Activated T-cell treated with anti-CD3 and anti-CD28 coated beads for 24 hours (primary cell): ENCODE data around the gene ACOD1.
A peak's percentile ranks its signal among the peaks of the same experiment; 100 is the strongest.
"Not testable (repeated sequence)": the region's sequence is repeated elsewhere in the genome, so short reads cannot be mapped to it uniquely, and the experiment has no call there.

ENCODE experiments used
- DNase-seq: peaks from one replicate; pipeline ENCODE4 v3.0.0-alpha.2; 2020; ENCODE audit warnings: low read depth

Gene ACOD1

DNA sequence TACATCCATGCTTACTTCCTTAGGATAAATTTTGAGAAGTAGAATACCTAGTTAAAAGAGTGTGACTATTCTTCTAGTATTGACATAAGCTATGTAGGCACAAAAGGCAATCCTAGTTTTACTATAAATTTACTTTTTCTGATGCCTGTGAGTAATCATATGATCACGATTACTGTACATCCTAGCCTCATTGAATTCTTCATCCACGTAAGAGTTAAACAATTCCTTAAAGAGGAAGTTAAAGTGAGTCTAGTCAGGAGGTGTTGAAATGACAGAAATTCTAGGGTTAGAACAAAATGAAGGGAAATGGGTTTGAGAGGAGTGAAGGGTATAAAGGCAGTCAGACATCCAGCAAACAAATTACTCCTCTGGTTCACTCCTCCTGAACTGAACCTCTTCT lies at the start of gene ACOD1:
TSS of gene ACOD1 (plus strand) at position 363 of the 400 bp plus-strand sequence. CDS start 48 bp downstream, outside the sequence.
- DNase-seq, result no peak

DNA sequence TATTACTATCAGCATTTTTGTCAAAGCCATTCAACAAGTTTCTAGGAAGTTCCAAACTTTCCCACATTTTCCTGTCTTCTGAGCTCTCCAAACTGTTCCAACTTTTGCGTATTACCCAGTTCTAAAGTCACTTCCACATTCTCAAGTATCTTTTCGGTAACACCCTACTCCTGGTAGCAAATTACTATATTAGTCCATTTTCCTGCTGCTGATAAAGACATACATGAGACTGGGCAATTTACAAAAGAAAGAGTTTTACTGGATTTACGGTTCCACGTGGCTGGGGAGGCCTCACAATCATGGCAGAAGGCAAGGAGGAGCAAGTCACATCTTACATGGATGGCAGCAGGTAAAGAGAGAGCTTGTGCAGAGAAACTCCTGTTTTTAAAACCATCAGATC lies 49.2 kb upstream of the ACOD1 start:
- DNase-seq, result not testable (repeated sequence)

DNA sequence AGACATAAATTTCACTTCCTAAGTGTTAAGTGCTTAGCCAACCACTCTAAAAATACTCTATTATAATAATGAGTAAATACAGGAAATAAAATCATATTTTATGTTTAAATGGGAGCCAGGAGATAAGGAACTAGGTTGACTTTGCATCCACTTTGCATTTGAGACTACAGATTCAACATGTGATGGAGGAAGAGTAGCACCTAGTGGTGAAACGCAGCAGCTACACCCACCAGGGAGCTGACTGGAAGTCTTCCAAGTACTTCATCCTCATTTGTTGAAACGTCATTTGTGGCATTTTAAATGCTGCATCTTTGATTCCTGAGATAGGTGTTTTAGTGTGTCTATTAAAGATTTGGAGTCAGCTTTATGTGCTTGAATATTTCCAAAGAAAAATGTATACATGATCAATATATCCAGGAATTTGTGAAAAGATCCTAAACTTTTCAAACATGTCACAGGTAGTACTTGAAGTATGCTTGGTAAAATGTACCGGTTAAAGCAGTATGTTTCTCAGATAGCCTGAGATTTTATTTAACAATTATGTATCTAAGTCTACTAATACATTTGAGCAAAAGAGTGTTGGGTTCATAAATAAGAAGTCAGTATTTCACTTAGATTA lies 44.7 kb upstream of the ACOD1 start:
- DNase-seq, result peak; percentile 51

DNA sequence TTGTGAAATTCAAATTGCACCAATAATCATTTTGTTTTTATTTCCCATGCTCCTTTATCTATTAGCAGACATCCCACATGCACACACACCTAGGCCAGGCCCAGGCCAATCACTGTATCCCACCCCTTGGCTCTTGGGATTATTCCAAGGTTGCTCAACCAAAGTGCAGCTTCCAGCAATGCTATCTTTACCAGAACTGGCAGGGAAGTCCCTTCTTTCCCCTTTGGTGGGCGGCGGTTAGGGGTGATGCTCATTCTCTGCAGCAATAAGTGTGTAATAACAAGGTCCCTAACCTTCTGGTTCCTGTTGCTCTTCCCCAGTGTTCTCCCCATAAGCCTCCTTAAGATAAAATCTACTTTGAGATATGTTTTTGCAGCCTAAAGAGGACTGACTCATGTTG lies 43.8 kb upstream of the ACOD1 start:
- DNase-seq, result no peak

DNA sequence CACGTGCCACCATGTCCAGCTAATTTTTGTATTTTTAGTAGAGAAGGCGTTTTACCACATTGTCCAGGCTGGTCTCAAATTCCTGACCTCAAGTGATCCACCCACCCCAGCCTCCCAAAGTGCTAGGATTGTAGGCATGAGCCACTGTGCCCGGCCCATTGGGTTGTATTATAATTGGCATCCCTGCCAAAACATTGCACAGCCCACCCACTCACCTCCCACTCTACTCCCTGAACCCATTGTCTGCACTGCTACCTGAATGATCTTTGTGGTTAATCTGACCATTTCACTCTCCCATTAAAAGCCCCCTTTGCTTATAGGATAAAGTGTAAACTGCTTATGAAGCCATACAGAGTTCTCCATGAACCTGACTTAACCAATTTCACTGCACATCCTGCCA lies 35.8 kb upstream of the ACOD1 start:
- DNase-seq, result no peak

DNA sequence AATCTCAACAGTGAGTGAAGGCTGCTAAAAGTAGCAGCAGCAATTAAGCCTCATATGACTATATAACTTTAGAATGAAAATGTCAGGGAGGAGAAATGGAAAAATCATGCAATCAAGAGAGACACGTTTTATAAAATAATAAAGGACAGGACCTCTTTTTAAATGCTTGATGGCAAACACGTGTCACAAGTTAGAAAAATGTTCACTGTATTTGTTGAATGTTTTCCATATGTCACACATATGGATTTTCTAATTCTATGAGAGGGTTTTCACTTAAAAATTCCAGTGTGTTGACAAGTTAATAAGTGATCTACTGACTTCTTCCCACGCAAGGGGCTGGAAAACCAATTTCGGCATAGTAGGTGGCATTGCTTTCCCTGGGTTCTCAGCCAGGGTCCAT lies 34.4 kb upstream of the ACOD1 start:
- no peak for DNase-seq

DNA sequence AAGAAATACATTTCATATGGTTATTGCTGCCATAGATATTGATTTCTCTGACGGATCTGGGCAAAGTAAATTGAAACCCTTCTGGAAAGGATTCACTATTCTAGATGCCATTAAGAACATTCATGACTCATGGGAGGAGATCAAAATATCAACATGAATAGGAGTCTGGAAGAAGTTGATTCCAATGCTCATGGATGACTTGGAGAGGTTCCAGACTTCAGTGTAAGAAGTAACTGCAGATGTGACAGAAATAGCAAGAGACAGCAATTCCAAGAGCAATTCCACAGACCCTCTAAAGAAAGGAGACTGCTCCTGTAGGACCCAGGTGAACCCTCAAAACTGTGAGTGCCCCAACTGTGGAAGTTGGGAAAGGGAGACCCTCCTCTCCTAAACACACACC lies 31.2 kb upstream of the ACOD1 start:
- no peak for DNase-seq

DNA sequence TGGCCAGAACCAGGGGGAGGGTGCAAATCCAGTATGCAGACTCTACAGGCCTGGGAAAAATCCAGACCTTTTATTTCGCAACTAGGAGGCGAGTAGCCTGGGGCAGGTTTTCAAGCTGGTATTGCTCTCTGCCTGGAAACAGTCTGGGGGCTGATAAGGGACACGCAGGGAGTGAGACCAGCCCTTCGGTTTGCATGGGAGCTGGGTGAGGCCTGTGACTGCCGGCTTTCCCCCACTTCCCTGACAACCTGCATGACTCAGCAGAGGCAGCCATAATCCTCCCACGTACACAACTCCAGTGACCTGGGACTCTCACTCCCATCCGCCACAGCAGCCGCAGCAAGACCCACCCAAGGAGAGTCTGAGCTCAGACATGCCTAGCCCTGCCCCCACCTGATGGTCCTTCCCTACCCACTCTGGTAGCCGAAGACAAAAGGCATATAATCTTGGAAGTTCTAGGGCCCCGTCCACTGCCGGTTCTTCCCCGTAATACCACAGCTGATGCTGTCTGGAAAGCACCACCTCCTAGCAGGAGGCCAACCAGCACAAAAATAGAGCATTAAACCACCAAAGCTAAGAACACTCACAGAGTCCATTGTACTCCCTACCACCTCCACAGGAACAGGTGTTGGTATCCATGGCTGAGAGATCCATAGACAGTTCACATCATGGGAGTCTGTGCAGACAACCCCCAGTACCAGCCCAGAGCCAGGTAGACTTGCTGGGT lies 30.4 kb upstream of the ACOD1 start:
- not testable (repeated sequence) for DNase-seq

DNA sequence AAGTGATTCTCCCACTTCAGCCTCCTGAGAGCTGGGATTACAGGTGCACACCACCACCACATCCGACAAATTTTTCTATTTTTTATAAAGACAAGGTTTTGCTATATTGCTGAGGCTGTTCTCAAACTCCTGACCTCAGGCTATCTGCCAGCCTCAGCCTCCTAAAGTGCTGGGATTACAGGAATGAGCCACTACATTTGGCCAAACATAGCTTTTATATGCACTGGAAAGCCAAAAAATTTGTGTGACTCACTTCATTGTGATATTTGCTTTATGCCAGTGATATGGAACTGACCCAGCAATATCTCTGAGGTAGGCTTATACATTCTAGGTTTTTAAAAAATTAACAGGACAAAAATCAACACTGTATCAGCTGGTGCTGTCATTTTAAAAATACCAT lies 26.8 kb upstream of the ACOD1 start:
- DNase-seq, result no peak

DNA sequence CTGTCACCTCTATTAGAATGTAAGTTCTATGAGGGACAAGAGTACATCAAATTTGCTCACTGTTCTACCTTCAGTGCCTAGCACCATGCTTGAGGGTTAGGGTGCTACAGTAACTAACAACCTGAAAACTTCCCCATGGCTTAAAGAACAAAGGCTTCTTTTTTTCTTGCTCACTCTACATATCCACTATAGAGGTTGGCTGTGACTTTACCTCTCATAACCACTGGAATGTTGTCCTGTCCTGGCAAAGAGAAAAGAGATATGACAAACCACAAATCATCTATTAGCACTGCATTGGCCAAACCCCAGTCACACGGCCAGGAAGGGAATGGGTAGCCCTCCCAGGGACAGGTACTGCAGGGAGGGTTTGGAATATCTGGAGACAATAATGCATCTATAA lies 23.2 kb upstream of the ACOD1 start:
- DNase-seq, result no peak

DNA sequence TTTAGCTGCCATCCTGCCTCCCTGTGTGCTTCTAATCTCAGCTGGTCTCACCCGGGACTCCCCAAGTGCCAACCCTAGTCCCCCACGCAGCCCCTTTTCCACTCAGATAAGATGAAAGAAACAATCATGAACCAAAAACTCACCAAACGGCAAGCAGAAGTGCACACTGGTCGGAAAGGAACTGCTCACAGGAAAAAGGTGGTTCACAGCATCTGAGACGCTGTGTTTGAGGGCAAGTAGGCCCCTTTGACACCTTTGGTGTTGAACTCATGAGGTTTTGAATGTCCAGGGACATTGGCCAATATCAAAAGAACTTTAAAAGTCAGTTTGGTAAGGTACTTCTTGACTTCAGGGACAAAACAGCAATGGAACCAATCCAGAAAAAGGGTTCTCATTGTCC lies 20.4 kb upstream of the ACOD1 start:
- DNase-seq, result no peak

DNA sequence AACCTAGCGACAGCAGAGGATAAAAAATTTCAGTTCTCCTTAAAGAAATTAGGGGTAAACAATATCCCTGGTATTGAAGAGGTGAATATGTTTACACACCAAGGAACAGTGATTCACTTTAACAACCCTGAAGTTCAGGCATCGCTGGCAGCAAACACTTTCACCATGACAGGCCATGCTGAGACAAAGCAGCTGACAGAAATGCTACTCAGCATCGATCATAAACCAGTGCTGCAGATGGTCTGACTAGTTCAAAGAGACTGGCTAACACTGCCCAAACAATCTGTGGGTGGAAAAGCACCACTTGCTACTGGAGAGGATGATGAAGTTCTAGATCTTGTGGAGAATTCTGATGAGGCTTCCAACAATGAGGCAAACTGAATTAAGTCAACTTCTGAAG lies 19.9 kb upstream of the ACOD1 start:
- DNase-seq, result no peak

DNA sequence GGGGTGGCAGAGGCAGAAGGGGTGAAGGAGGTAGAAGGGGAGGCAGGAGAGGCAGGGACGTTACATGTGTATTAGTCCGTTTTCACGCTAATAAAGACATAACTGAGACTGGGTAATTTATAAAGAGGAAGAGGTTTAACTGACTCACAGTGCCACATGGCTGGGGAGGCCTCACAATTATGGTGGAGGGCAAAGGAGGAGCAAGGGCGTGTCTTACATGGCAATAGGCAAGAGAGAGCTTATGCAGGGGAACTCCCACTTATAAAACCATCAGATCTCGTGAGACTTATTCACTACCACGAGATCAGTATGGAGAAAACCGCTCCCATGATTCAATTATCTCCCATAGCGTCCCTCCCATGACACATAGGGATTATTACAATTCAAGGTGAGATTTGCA lies 19.0 kb upstream of the ACOD1 start:
- DNase-seq, result no peak

DNA sequence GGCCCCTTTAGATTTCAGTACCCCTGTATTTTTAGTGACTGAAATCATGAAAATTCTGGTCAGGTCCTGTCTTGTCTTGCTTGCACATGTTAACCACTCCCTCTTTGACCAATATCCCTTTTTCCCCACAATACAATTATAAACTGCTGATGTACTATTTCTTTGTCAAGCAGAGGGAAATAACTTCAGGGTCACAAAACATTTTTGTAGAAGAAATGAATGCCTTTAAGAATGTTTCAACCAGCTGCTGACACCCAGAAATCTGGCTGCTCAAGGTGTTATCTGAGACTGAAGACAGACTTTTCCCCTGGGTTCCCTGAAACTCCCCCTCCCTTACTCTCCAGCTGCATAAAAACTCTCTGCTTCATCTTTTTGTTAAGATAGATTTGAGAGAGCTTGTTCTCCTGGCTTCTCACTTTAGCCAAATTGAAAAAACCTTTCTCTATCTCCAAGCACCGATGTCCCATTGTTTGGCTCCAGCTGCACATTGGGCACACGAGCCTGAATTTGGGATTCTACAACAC lies 18.4 kb upstream of the ACOD1 start:
- DNase-seq, result no peak

DNA sequence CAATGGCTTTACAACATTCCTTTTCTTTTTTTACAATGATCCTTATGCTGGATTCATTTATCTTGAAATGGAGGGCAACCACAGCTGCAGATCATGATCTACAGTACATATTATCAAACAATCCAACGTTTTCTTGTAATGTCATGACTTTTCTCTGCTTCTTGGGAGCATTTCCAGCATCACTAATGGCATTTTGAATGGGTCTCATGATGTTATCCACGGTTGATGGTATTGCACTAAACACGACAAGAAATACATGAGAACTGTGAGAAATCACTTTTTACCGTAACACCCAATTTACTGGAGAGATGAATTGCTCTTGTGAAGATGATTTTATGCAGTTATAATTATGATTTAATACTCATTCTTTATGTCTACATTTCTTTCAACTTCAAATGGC lies 16.2 kb upstream of the ACOD1 start:
- DNase-seq, result no peak

DNA sequence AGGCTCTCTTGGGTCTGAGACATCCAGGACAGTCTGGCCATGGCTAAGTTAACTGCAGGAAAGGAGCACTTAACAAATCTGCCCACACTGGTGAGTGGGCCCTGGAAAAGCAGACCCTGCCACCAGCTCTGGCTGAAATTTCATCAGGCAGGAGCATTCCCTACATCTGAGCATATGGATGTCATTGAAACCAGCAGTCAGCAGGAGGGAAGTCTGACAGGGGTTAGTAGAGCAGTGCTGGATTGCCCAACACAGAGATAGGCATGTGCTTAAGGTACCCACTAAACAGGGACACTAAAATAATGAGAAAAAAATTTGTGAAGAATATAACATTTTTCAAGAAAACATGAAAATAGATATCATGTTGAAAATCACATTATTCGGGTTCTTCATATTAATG lies 13.6 kb upstream of the ACOD1 start:
- no peak for DNase-seq

DNA sequence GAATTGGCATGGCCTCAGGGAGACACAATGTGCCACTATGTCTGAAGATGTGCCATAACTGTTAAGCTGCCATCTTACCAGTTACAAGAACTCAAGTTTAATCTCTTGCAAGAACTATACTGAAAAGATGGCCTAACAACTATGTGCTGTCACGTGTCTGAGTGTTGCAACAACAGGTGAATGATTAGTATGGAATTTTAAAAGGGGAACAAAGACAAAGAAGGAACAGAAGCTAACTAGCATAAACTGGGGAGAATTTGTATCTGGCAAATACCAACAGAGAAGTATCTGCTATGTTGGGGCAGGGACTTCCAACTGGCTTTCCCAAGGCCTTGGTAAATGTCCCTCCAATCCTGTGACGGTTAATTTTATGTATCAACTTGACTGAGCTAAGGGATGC lies 11.5 kb upstream of the ACOD1 start:
- DNase-seq, result no peak

DNA sequence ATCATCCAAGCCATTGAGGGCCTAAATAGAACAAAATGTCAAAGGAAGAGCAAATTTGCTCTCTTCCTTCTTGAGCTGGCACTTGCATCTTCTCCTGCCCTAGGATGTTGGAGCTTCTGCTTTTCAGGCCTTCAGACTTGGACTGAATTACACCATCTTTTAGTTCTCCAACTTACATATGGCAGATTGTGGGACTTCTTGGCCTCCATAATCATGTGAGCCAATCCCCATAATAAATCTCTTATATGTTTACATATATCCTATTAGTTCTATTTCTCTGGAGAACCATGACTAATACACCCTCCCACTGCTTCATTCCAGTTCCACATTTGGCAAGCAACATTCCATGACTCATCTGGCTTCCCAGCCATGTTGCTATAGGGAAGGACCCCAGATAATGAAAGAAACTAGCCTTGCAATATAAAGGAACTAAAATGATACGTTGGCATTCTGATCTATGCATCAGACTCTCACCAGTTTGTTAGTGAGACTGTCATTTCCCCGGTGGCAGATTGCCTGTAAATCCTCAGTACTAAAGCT lies 11.0 kb upstream of the ACOD1 start:
- no peak for DNase-seq

DNA sequence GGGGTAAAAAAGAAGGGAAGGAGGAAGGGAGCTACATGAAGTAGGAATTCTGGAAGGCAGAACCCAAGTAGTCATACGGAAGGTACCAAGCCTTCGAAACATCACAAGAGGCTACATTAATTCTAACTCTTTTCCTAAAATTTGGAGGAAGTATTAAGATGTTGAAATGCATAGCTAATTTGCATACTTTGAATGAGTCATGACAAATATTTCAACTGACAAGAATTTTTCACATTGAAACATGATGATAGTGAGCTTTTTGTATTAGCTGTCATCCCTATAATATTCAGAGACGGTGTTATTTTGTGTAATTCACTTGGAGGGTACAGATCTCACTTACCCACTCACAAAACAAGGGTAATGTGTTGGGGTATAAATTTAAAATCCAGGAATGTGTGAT lies 9.1 kb upstream of the ACOD1 start:
- DNase-seq, result no peak

DNA sequence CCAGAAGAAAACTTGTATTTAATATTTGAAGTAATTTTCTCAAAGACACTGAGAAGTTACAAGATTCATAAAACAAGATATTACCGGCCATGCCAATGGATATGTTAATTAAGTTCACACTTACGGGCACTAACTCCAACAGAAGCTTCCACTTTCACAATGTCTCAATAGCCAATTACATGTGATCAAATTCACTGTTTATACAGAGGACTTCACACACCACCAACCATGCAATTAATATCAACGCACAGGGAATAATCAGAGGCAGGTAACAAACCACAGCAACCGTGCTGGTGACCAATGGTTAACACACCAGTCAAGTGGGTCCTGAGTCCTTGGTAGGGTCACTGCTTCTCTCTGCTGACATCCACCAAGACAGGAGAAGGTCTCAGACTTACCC lies 5.9 kb upstream of the ACOD1 start:
- no peak for DNase-seq

DNA sequence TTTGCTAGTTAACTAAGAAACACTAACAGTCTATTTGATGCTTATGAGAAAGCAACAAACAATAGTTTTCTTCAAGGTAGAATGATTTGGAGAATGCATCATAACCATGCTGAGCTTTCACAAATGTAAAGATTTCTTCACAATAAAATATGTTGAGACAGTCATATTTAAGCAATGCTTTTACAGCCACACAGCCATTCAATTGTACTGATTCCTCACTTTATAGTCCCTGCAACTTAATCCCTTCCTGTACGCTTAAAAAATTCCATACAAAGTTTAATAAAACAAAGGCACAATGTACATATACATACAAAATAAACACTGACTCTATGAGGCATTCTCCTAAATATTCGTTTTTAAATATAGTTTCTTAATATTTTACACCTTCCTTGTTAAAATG lies 4.7 kb upstream of the ACOD1 start:
- no peak for DNase-seq

DNA sequence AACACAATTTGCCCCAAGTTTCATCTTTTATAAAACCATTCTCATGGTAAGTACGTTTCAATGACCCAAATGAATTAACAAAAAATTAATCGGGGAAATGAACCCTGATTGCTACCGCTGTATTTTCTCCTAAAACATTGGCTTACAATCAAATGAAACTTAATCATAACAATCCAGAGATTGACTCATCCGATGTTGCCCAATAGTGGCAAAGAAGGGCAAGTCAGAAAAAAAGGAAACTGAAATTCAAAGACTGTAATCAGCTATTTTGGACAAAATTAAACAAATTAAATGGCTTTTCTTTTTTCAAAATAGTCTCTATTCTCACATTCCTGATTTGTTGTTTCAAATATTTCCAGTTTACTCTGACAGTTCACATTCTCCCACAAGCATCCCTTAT lies 3.9 kb upstream of the ACOD1 start:
- DNase-seq, result no peak

DNA sequence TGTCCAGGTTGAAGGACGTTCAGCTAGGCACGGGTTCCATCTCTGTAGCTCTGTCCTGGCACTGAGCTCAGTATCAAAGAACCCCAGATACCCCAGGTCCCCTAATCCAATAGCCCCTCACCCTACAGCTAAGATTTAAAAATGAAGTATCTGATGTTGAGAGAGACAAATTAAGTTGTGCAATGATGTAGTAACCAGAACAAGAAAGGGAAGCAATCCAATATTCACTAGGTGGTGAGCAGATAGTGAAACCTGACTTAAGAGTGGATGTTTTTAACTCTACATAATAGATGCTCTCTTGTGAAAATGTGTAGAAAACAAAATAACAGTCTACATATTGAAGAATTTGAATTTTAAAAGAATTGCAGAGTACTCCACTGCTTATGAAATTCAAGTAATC lies 1.8 kb downstream of the ACOD1 start:
- no peak for DNase-seq

DNA sequence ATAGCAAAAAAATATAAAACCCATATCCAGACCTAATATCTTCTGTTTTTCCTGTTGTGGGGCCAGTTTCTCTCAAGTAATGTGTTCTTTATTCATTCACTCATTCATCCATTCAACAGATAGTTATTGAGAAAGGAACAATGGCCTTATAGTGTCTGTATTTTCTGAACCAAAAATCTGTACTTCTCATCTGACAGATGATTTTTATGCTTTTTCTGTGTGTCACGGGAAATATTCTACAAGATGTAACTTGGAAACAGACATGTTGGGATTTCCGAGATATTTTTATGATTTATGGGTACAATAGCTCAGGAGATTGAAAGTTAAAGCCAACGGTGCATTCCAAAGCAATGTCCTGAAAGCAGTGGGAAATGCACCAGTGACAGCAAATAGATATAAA lies 5.7 kb downstream of the ACOD1 start:
- no peak for DNase-seq
